Measurements from ENCODE around the gene BCL11B. TPM values are rescaled to one million over a fixed set of nuclear protein-coding genes. Genes with fewer than 3 reads are reported as not detected.

BCL11B gene
- total and polyA plus RNA-seq, 10 of the 15 experiments (the other 5 are each of a cell fraction or from before 2014, with no cell fraction given): 0.38 to 5.5 (median 1.3) TPM

GRCh38 chr14:99183311-99183710 is 88.7 kb downstream of the BCL11B start (continued):
- TF ChIP-seq MLLT1 (IDR thresholded peaks at IDR 0.05) (no peak), MXI1 (IDR thresholded peaks at IDR 0.05; ENCODE audit: low read depth, low read length) (no peak), PAX8 (IDR thresholded peaks at IDR 0.05) (no peak)

- Histone ChIP-seq H3K27ac (ENCODE audit: control insufficient read depth, insufficient read depth) (no peak overlapping the region), H3K4me1 (ENCODE audit: control insufficient read depth, insufficient read depth, low read length) (no peaks in the 10 kb centered on the region), H3K9me3 (replicated peaks; ENCODE audit: control insufficient read depth, insufficient read depth, low read length) (no peaks in the 10 kb centered on the region; the same call in 2 of the 3 replicates), H2AFZ (ENCODE audit: control insufficient read depth, low read depth, low read length) (no peak overlapping the region), H3K4me3 (no peak overlapping the region), H4K20me1 (ENCODE audit: control insufficient read depth, insufficient read depth) (no peaks in the 10 kb centered on the region), H3K36me3 (ENCODE audit: control insufficient read depth in 2 of 2, insufficient read depth in 2 of 2, low read length in 1 of 2) (no peaks in the 10 kb centered on the region), H3K9ac (ENCODE audit: control insufficient read depth, insufficient read depth, low read length) (no peak overlapping the region), H3K79me2 (ENCODE audit: control insufficient read depth, insufficient read depth, low read length) (no peaks in the 10 kb centered on the region), H3K4me2 (ENCODE audit: control insufficient read depth, insufficient read depth) (no peak overlapping the region), H3K27me3 (replicated peaks in 1 of 2; ENCODE audit: control insufficient read depth in 2 of 2, insufficient read depth in 2 of 2, low read length in 1 of 2) (no peaks in the 10 kb centered on the region)
- in situ Hi-C loops (cut with MboI) (no loop called here), intact Hi-C loops (cut with micrococcal nuclease; ENCODE audit: unreplicated experiment) (no loop called here)
- RAD21 ChIA-PET (ENCODE audit: unreplicated experiment): no interaction called here
- no peak for FAIRE-seq
- CTCF ChIA-PET: no interaction called here
- BruUV-seq (replicated peaks): no TSS peak
- SMC1A ChIA-PET (ENCODE audit: uncharacterized antibody, unreplicated experiment): no interaction called here
- TF ChIP-seq SUZ12 (IDR thresholded peaks at IDR 0.05; ENCODE audit: unreplicated experiment) (no peak), JUND (IDR thresholded peaks at IDR 0.05; ENCODE audit: low read depth, low read length) (no peak)
- DNase-seq (ENCODE audit: low read depth, low spot score): no peak
- POLR2A ChIA-PET: no interaction called here
- no peak for ATAC-seq
- WGBS (ENCODE audit: insufficient coverage, insufficient replicate concordance, low lambda C conversion rate, missing lambda C conversion rate): 30% methylated on average over 6 of the region's 6 CpGs
Observed at GRCh38 chr14:99182548-99183250, 89.3 kb downstream of the BCL11B start.
